GOT3 (cell line): ENCODE results near the gene NUP93.
"Not testable (repeated sequence)": the region's sequence is repeated elsewhere in the genome, so short reads cannot be mapped to it uniquely, and the experiment has no call there.

Experiments
- DNase-seq: peaks from one replicate; lab custom pipeline; 2025; ENCODE audit warnings: mixed read lengths; lab: John Stamatoyannopoulos, UW

Gene NUP93

DNA sequence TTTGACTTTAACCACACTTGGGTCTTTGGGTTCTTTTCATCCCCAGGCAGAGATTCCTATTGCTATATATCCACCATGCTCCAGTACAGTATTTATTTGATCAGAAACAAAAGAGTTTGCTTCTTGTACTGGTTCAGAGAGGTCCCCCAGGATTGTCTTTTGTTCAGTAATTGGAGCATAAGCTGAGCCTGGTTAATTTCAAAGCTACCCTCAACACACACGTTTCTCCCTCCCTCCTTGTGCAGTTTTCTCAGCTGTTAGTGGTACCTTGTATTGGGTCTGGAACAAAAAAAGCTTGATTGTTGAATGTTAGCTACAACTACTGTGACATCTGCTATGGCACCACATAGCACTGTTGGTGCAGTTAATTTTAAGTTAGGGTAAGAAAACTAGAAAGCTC, 50.0 kb downstream of the NUP93 start:
- DNase-seq, result no peak

DNA sequence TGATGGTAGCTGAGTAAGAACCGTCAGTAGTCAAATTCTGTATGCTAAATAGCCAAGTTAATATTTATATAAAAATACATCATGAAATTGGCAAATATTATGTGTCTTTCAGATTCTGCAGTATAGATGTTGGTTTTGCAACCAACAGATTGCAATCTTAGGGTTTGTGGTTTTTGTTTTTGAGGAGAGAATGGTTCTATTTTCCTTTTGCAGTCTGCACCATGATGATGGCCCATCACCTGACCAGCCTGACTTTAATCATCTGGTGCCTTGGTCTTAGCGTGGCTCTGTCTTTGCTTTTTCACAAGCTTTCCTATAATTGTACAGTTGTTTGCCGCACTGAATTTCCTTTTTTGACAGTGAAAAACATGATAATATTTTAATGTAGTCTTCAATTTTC, 50.7 kb downstream of the NUP93 start:
- no peak for DNase-seq

DNA sequence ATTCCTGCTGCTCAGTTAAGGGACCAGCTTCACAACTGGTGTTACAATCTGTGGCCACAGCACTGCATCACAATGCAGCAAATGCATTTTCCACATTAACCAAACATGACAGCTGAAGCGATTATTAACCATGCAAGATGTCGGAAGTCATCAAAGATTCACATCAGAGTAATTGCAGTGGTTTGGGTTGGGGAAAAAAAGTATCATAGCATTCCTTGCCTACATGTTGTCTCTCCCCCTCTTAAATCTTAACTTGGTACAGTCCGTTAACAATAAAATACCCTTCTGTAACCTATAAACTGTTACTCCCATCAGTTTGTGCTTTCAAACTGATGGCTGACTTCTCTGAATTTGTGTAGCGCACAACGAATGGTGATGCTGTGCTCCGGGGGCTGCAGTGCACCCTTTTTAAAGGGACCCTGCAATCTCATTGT, 51.6 kb downstream of the NUP93 start:
- DNase-seq, result no peak

DNA sequence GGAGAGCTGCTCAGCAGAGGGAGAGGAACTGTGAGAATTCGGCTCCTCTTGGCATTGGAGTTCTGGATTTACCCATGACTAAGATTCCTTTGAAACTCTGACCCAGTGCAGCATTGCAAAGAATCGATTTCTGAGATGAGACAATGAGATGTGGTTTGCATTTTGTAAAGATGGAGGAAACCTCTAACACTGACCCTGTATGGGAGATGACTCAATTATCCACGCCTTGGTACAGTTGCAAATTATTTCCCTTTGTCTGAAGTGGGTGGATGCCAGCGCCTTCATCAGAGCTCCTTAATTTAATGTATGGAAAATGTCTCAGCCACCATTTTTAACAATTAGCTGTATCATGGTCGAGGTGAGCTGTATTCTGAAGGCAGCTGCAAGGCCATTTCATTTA, 53.4 kb downstream of the NUP93 start:
- no peak for DNase-seq

DNA sequence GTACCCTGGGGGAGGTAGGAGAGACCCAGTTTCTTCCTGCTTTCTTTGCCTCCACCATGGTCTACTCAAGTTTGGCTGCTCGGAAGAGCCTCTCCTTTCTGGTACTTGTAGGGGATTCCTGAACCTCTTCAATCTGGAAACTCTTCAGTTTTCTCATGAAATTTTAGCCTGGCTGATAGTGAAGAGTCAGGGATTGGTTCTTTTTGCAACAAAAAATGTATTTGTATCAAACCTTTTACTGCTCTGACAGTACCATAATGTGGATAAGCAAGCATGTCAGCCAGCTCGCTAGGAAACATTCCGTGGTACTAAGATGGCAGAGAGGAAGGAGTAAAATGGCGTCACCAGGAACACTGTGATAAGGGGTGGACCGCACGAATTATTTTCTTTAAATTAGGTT, 55.4 kb downstream of the NUP93 start:
- no peak for DNase-seq

DNA sequence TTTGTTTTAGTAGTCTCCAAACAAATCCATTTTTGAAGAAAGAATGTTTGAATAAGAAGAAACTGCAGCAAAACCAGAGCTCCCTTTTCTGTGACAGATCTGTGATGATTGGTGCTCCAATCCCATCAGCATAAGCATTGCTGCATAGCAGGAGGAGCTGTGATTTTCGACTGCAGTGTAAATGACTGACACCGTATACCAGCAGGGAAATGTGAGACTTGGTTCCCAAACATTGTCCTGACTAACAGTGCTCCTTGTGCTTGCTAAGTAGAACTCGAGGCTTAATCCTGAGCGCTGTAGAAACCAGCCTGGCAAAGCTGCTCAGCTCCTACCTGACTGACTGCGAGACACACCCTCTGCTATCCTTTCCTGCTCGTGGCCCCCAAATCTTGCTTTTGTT, 57.2 kb downstream of the NUP93 start:
- DNase-seq, result no peak

DNA sequence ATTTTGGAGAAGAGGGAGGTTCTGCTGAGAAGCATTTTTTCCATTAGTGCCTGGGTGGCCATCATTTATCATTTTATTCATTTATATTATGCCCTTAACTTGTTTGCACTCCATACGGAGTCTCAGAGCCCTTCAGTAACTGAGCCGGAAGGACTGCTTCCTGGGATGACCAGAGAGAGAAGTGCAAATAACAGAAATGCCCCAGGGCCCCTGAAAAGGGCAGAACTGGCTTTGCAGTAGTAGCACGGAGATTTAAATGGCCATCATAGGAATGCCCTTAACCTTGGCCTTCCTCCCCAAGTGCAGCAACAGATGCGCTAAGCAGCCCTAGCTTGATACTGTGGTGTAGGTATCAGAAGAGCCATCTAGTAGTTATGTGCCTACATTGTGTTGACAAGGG, 58.5 kb downstream of the NUP93 start:
- no peak for DNase-seq

DNA sequence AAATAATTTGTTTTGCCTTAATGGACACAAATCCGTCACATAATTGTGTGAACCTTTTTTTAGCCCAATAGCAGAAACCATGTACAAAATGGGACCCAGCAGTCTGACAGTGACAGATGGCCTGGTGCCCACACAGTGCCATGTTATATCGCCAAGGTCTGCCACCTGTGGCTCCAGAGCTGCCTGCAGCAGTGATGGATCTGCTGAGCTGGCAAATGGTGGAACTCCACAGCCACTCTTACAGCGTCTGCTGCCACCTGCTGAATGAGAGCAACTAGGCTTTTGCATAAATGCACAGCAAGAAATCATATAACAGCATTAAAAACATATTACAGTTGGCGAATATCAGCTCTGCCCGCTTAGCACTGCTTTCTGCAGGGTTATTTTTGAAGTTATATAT, 59.4 kb downstream of the NUP93 start:
- no peak for DNase-seq

DNA sequence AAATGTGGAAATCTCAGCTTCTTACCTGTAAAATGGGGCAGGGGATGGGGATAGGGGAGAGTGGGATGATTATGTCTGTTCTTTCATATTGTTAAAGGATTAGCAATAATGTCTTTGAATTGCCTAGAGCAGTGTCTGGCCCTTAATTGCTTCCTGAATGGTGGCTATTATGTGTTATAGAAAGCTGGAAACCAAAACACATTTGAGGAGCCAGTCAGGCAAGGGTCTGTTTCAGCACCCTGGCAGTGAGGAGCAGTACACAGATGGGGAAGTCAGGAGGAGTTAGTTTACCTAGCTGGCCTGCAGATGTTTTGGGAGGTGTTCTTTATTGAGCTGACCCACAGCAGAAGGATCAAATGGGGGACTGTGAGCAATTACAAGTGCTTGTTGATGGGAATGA, 63.0 kb downstream of the NUP93 start:
- DNase-seq, result no peak

DNA sequence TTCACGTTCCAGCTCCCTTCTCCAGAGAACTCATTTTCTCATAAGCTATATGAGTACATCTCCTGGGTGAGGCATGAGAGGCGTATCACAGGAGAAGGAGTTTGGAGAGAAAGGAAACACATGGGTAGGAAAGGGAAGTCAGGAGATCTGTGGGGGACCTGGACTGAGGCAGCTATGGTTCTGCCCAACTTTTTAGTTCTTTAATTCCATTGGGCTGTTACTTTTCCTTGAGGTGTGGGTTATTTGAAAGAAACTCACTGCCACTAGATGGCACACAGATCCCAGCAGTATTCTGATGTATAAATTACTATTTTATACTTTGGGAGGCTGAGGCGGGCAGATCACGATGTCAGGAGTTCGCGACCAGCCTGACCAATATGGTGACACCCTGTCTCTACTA, 63.6 kb downstream of the NUP93 start:
- no peak for DNase-seq

DNA sequence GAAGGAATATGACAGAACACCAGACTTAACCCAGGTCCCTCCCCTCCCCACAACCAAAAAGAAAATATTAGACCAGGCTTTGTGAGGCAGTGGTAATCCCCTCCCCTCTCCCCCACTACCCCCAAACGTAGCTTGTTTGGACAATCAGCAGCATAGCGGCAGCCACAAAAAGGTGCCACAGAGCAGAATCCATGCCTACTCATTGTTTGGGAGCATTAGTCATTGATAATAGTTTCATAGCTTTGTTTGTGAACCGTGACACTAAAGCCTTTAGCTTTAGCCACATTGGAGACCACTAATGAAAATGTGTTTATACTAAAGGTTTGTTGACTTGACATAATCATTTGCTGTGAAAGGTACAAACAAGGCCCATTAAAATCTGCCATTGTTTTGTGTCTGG, 65.1 kb downstream of the NUP93 start:
- DNase-seq, result no peak

DNA sequence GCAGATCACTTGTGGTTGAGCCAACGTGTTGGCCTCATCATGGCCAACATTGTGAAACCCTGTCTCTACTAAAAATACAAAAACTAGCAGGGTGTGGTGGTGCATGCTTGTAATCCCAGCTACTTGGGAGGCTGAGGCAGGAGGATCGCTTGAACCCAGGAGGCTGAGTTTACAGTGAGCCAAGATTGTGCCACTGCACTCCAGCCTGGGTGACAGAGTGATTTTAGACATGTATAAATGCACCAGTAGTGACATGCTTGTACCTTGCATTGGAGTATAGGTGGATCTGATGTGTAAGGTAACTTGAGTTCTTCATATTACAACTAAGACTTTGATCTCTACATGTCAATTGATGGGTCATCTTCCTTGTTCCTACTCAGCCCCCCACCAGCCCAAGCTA, 67.1 kb downstream of the NUP93 start:
- DNase-seq, result not testable (repeated sequence)

DNA sequence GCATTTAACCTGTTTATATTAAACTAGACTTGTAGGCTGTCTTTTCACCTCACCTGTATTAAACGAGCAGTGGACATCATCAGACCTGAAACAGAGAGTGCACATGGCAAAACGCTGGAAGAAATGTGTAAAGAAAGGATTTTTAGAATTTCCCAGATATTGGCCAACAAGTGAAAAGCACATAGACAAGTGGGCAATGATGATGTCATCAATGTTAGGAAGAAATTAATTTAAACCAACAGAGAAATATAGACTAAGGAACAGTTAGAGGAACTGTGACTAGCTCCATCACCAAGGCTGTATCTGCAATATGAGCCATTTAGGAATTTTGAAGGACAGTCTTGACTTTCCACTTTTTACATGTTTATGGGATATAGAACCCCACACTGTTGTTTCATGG, 67.9 kb downstream of the NUP93 start:
- DNase-seq, result no peak

DNA sequence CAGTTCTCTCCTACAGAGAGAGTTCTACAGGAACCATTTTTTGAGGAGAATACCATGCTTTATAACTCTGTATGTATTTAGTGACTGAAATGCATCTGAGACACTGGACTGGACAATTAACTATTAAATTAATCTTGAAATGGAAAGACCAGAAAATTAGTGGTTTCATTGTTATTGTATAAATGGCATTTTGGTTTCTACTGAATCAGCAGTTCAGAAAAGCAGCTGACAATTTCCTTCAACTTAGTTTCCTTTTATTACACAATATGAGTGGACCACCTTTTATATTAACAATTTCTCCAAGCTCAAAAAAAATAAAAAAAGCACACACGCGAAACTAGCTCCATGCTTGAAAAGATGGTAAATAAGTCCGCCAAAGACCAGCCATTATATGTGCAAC, 69.0 kb downstream of the NUP93 start:
- no peak for DNase-seq

DNA sequence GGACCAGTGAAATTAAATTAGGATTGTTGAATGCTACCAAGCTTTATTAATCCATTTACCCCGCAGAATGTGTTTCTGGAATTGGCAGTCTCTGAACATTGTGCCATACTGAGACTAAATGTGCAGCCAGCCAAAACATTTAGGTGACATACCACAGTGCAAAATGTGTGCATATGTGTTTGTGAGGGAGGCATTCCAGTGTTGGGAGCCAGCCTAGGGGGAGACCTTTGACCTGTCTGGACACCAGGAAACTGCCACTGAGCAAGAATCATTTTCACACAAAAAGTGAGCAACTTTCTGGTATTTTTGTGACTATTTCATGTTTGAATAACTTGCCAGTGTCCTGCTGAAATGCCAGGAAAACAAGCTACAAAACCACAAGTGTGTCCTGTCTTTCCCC, 70.4 kb downstream of the NUP93 start:
- no peak for DNase-seq

DNA sequence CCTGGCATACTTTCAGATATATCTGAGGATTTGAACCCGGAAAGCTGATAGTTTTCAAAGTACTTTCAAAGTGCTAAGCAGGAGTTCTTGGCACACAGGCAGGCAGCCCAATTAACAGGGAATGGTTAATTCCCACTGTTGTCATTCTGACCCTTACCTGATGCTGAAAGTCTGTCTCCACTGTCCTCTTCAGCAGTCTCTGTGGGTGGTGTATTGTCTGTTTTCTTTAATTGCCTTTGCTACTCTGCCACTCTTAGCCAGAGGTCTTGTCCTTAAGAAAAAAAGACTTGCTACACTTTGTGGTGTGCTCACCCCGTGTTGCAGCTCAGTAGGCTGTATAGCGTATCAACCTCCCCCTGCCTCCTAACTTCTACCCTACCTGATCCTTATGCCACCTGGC, 71.8 kb downstream of the NUP93 start:
- DNase-seq, result no peak

DNA sequence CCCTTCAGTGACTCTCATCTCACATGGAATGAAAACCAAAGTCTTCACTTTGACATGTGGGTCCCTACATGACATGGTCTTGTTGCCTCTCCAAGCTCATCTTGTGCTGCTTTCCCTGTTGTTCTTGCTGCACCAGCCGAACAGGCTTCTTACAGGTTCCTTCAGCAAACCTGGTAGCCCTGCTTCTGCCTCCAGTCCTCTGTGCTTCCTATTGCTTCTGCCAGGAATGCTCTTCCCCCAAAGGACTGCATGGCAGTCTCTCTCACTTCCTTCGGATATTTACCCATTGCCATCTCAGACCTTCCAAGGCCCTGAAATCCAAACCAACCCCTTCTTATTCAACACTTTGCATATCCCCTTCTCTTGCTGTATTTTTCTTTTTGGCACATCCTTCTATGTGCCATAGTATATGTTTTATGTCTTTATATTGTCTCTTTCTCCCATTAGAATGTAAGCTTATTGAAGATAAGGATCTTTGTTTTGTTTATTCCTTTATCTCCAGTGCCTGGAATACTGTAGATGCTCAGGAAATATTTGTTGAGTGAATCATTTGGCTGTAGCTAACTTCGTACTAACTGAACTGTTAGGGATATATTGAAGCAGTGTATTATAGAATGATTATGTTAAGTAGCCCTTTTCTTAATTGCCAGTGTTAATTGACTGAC, 77.2 kb downstream of the NUP93 start:
- DNase-seq, result no peak

DNA sequence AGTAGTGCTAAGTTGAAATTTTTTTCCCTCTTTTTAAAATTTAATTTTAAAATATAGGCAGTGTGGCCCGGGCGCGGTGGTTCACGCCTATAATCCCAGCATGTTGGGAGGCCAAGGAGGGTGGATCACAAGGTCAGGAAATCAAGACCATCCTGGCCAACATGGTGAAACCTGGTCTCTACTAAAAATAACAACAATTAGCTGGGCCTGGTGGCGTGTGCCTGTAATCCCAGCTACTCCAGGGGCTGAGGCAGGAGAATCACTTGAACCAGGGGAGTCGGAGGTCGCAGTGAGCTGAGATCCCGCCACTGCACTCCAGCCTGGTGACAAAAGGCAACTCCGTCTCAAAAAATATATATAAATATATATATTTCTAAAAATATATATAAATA, 77.7 kb downstream of the NUP93 start:
- DNase-seq, result not testable (repeated sequence)

DNA sequence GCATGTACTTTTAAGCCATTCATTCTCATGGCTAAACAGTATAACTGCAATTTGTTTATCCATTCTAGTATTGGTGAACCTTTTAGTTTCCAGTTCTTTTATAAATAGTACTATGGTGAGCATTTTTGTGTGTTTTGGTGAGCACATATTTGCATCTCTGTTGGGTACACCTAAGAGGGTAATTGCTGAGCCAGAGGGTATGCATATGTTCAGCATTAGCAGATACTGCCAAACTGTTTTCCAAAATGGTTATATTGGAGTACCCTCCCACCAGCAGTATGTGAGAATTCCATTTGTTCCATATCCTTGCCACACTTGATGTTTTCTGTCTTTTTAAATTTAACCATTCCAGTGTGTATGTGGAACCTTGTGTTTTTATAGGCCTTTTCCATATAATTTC, 81.0 kb downstream of the NUP93 start:
- DNase-seq, result no peak

DNA sequence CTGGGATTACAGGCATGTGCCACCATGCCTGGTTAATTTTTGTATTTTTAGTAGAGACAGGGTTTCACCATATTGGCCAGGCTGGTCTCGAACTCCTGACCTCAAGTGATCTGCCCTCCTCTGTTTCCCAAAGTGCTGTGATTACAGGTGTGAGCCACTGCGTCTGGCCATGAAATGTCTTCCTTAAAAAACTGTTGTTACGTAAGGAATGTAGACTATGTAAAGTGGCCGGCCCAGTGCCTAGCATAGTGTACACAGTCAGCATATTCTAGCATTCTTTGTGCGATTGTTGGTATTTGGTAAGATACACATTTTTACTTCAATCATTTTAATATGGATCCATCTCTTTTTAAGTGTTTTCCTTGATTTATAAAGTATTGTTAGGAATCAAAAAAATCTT, 81.7 kb downstream of the NUP93 start:
- not testable (repeated sequence) for DNase-seq

DNA sequence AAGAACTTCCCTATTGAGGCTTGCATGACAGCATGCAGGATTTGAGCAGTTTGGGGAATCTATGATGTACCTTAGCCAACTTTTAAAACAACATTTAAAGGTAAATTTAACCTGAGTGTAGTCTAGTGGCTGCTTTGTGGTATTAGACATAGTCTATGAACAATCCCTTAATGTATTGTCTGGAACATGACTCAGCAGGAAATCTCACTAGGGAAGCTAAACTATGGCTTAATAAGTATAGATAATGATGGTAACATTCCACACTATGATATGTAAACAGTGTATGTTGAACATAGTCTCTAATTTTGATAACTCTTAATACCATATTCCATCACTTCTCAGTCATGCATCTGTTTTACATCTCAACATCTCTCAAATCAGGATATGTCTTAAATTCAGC, 83.0 kb downstream of the NUP93 start:
- DNase-seq, result no peak

DNA sequence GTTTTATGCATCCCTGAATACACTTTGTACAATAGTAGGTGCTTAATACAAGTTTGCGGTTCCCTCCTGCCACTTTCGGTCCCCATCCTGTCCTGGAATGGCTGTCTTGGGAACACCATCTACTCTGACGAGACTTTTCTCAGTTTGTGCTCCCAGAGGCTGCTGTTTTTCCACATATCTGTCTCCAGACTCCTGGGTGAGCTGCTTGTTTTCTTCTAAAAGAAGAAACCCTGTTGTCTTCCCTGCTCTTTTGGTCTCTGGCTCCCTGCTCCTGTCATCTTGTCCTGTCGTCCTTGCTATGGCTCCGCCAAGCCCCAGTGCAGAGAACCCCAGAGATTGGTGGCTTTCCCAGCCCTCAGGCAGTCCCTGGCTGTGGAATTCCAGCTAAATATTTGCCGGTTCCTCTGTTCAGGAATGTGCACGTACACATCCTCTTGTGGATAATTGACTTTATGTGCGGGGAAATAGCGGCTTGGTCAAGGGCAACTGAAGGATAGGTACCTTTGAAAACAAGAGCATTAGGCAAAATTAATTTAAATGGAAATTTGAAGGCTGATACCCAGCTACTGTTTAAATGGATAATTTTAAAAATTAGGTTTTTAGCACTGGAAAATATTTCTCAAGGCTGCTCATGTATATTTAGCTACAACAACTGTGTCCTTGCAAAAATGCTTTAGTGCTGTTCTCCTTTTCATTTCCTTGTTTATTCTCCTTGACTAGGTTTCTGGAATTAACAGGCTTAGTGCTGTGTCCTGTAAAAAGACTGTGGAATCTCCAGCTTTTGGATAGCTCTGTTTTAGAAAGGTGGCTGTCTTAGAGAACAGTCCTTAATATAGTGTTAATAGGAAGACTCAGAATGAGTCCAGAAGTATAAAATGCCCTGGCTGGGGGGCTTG, 84.9 kb downstream of the NUP93 start:
- no peak for DNase-seq

DNA sequence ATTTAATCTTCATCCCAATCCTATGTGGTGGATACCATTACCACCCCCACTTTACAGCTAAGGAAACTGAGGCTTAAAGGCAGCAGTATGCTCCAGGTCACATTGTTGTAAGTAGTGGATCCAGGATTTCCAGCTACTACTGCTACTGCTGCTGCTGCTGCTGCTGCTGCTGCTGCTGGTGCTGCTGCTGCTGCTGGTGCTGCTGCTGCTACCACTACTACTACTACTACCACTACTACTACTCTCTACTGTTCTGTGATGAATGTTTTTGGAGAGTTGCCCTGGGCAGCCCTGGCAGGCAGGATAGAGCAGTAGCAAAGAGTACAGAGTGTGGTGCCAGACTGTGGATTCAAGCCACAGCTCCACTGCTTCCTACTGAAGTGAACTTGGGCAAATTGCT, 85.8 kb downstream of the NUP93 start:
- no peak for DNase-seq

DNA sequence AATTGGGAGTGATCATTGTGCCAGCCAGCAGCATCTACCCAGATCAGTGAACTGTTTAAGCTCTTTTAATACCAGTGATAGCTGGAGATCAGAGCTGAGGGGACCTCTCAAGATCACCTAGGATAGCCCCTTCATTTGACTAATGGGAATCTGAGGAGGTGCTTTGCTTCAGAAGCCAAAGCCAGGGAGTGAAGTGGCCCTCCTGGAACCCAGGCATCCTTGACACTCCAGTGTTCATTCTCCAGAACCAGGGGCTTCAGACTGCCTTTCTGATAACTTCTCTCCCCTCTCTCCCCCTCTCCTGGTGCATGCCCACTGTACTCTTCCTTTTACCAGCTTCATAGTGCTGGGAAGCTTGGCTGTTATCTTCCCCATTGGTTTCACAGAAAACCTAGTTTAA, 87.1 kb downstream of the NUP93 start:
- no peak for DNase-seq
